PFSK-1 (cell line): ENCODE measurements around the gene TARBP1. TPM values are rescaled to one million over a fixed set of nuclear protein-coding genes. Genes with fewer than 3 reads are reported as not detected.

Experiments used
- FOXP2 ChIP-seq: optimal IDR thresholded peaks from 2 replicates; pipeline ENCODE3; 2011; ENCODE audit warnings: borderline replicate concordance, control low read depth, inconsistent platforms; ENCODE audit not compliant: insufficient read depth; ENCODE audit errors: extremely low read length, extremely low read depth
- POLR2AphosphoS5 ChIP-seq: IDR thresholded peaks from 2 replicates; pipeline ENCODE4 v1.6.1; 2012; ENCODE audit warnings: low read depth, mild to moderate bottlenecking, control low read depth, low read length, moderate library complexity
- SIN3A ChIP-seq: IDR thresholded peaks from 2 replicates; pipeline ENCODE4 v1.6.1; 2012; ENCODE audit warnings: mild to moderate bottlenecking, low read length, moderate library complexity, borderline replicate concordance; ENCODE audit not compliant: insufficient read depth
- TAF1 ChIP-seq: IDR thresholded peaks from 2 replicates; pipeline ENCODE4 v1.6.1; 2012; ENCODE audit warnings: low read length, control low read depth, borderline replicate concordance; ENCODE audit not compliant: insufficient read depth
- polyA plus RNA-seq: library from polyadenylated mRNA; unstranded; fragments of >200 nt; gene quantifications from one replicate; pipeline ENCODE4 v1.2.1, GENCODE V29; 2012; ENCODE audit warnings: low read depth, missing spikeins; ENCODE audit not compliant: insufficient read length
- TF ChIP-seq, protein P1 (sequence below), 2 experiments: IDR thresholded peaks; 2 replicates each; pipeline versions ENCODE4 v1.6.1 to v1.8.0; 2011 to 2012; ENCODE audit warnings: low read depth in 2 of 2, low read length in 2 of 2, control low read depth in 1 of 2, inconsistent platforms in 1 of 2, mild to moderate bottlenecking in 1 of 2, moderate library complexity in 1 of 2; ENCODE audit not compliant: insufficient read depth in 1 of 2

TARBP1 gene
- 19.9 TPM for polyA plus RNA-seq

GRCh38 chr1:234478481-234479309 lies at the start of gene TARBP1:
Gene TARBP1 (minus strand): TSS chr1:234479179. CDS start chr1:234479103, 76 bp downstream.
- TF ChIP-seq POLR2AphosphoS5 (peak; percentile 94), FOXP2 (peak; percentile 64)
- TF ChIP-seq, protein P1, sequence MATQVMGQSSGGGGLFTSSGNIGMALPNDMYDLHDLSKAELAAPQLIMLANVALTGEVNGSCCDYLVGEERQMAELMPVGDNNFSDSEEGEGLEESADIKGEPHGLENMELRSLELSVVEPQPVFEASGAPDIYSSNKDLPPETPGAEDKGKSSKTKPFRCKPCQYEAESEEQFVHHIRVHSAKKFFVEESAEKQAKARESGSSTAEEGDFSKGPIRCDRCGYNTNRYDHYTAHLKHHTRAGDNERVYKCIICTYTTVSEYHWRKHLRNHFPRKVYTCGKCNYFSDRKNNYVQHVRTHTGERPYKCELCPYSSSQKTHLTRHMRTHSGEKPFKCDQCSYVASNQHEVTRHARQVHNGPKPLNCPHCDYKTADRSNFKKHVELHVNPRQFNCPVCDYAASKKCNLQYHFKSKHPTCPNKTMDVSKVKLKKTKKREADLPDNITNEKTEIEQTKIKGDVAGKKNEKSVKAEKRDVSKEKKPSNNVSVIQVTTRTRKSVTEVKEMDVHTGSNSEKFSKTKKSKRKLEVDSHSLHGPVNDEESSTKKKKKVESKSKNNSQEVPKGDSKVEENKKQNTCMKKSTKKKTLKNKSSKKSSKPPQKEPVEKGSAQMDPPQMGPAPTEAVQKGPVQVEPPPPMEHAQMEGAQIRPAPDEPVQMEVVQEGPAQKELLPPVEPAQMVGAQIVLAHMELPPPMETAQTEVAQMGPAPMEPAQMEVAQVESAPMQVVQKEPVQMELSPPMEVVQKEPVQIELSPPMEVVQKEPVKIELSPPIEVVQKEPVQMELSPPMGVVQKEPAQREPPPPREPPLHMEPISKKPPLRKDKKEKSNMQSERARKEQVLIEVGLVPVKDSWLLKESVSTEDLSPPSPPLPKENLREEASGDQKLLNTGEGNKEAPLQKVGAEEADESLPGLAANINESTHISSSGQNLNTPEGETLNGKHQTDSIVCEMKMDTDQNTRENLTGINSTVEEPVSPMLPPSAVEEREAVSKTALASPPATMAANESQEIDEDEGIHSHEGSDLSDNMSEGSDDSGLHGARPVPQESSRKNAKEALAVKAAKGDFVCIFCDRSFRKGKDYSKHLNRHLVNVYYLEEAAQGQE (IDR thresholded peaks at IDR 0.05; ENCODE audit: insufficient read depth in 1 of 2, low read depth in 2 of 2, low read length in 2 of 2): no peak

DNA sequence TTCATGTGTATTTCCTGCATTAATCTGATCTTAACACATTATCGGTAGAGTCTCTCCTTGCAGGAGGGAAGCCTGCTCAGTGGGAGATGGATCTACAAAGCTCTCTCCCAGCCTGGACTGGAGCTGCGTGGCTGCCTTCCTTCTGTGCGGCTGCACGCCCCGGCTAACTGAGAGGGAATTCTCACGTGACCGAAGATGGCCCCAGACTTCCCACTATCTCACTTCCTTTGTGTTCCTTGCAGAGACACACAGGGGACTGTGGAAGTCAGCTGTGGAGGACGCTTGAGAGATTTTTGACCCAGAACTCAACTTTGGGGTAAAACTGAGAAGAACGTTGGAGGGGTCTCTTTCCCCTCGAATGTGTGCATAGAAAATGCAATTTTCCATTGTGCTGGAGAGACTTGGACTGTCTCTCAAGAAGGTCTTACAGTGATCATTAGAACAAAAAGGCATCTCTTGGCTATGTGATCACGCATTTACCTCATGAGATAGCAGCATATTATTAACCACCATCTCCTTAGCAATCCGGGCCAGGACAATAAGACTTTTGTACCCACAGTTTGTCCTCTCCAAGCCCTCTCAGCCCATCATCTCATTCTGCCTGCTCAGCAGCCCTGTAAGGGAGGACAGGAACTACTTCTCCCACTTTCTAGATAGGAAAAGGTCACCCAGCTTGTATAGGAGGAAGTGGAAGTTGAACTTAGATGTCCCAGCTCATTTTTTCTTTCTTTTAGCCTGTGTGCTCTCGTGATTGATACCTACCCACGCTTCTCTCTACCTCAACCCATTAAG lies 49.3 kb upstream of the TARBP1 start:
- TF ChIP-seq, protein P1 (IDR thresholded peaks at IDR 0.05; ENCODE audit: insufficient read depth in 1 of 2, low read depth in 2 of 2, low read length in 2 of 2): no peak
- TF ChIP-seq TAF1 (peak; percentile 59; the same call in 1 of the 2 replicates), POLR2AphosphoS5 (peak; percentile 61; the same call in 1 of the 2 replicates)

DNA sequence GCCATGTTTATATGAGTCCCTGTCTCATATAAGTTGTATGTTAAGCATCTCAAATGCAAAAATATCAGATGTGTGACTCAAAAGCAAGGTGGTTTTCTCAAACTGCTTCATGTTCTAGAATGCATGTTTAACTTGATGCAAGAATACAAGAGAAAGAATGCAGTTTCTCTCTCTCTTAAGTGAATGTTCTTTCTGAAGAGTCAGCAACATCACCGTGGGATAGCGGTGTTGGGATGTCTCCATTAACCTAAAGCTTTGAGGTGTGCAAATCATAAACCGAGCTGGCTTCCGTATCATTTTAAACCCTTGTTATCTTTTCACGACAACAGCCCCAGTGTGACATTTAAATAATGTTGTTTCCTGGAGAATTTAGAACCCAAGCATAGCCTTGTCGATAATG lies 48.4 kb upstream of the TARBP1 start:
- TF ChIP-seq TAF1 (no peak), FOXP2 (no peak), SIN3A (no peak), POLR2AphosphoS5 (no peak)
- TF ChIP-seq, protein P1 (IDR thresholded peaks at IDR 0.05; ENCODE audit: insufficient read depth in 1 of 2, low read depth in 2 of 2, low read length in 2 of 2): no peak

DNA sequence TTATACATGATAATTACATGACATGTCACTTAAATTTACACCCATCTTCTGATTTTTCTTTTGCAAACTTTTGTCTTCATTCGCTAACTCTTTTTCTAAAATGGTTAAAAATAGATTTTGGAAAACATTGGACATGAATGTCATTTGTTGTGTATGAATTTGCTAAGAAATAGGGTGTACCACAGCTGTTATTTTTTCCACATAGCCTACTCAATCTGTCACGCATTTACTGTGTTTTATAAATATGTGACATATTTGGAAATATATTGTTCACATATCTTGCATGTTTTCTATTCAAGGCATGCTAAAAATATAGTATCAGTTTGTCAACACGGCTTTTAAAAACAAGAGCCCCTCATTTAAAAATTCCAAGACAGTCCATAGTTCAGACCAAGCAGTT lies 47.9 kb upstream of the TARBP1 start:
- TF ChIP-seq TAF1 (no peak), FOXP2 (no peak), SIN3A (no peak), POLR2AphosphoS5 (no peak)
- TF ChIP-seq, protein P1 (IDR thresholded peaks at IDR 0.05; ENCODE audit: insufficient read depth in 1 of 2, low read depth in 2 of 2, low read length in 2 of 2): no peak
